HCT116 (cell line): Measurements from ENCODE around the gene PHLDB3. TPM values are rescaled to one million over a fixed set of nuclear protein-coding genes. Genes with fewer than 3 reads are reported as not detected.
"Not testable (repeated sequence)": the region's sequence is repeated elsewhere in the genome, so short reads cannot be mapped to it uniquely, and the experiment has no call there.

Experiments
- ATAC-seq: fragments of 200-7000 bp; cut with Tn5 transposase; 2 replicates; pipeline ENCODE4 v1.9.1; 2020; ENCODE audit warnings: mild to moderate bottlenecking, moderate library complexity
- BruUV-seq: library from RNA; stranded (reverse); fragments of 400-500 nt; replicated peaks from 2 replicates; lab custom pipeline; 2021; lab: Mats Ljungman, UMichigan
- CTCF ChIA-PET: fragments of 300-600 bp; sonication (Branson Sonifier 250); formaldehyde crosslinking; loops from one replicate; lab custom pipeline; 2021; ENCODE audit warnings: antibody characterized with exemption; lab: Charles Lee
- POLR2A ChIA-PET: fragments of 300-600, 350-600 bp; sonication (Branson Sonifier 250); formaldehyde crosslinking; loops from one replicate; lab custom pipeline; 2021; ENCODE audit warnings: antibody characterized with exemption; lab: Charles Lee
- RAD21 ChIA-PET, 2 experiments: fragments of 300-600 bp; sonication (Branson Sonifier 250); formaldehyde crosslinking; loops; one replicate each; lab custom pipeline; 2023; ENCODE audit warnings: low total read pairs in 2 of 2; ENCODE audit not compliant: uncharacterized antibody in 2 of 2, unreplicated experiment in 2 of 2, low non-redundant PET in 1 of 2; lab: Charles Lee
- DNase-seq: peaks from one replicate; pipeline ENCODE4 v3.0.0-alpha.2; 2010; ENCODE audit warnings: low read depth, low spot score
- H2AFZ ChIP-seq: fragments of 200-600 bp; shearing (Covaris generic), sonication (generic); 2 replicates; pipeline ENCODE4 v1.6.1; 2017; ENCODE audit warnings: low read depth, mixed run types, mixed read lengths, antibody characterized with exemption, low read length; ENCODE audit not compliant: poor library complexity, severe bottlenecking
- H3K27ac ChIP-seq: 2 replicates; pipeline ENCODE4 v1.5.1; 2012; ENCODE audit warnings: low read depth, low read length
- H3K27me3 ChIP-seq: fragments of 200-600 bp; sonication (generic); 2 replicates; pipeline ENCODE4 v1.6.1; 2016; ENCODE audit warnings: mixed run types, low read length, mixed read lengths; ENCODE audit not compliant: insufficient read depth
- H3K36me3 ChIP-seq, 2 experiments: fragments of 200-500 bp in 1 of 2; fragments of 200-600 bp in 1 of 2; sonication (Bioruptor generic) in 1 of 2; sonication (generic) in 1 of 2; 2 replicates each; pipeline versions ENCODE4 v1.5.1 to v1.6.1; 2014 to 2016; ENCODE audit warnings: low read length in 2 of 2, inconsistent platforms in 1 of 2, mixed read lengths in 1 of 2, mixed run types in 1 of 2; ENCODE audit not compliant: insufficient read depth in 2 of 2, control insufficient read depth in 1 of 2
- H3K4me1 ChIP-seq, 2 experiments: fragments of 200-600 bp in 1 of 2; sonication (generic) in 1 of 2; 2 replicates each; pipeline versions ENCODE4 v1.5.1 to v1.6.1; 2012 to 2017; ENCODE audit warnings: low read length in 2 of 2, inconsistent platforms in 1 of 2, mild to moderate bottlenecking in 1 of 2, mixed read lengths in 1 of 2, mixed run types in 1 of 2, moderate library complexity in 1 of 2; ENCODE audit not compliant: insufficient read depth in 2 of 2, control insufficient read depth in 1 of 2
- H3K4me2 ChIP-seq: fragments of 200-600 bp; sonication (generic); 2 replicates; pipeline ENCODE4 v1.6.1; 2017; ENCODE audit warnings: mixed run types, low read length, mixed read lengths
- H3K4me3 ChIP-seq, 2 experiments: fragments of 200-600 bp in 1 of 2; sonication (generic) in 1 of 2; replicated peaks in 1 of 2; 2 replicates each; pipeline ENCODE4 v1.5.1; 2011 to 2016; ENCODE audit warnings: low read length in 2 of 2, control low read depth in 1 of 2, low read depth in 1 of 2, mild to moderate bottlenecking in 1 of 2, mixed read lengths in 1 of 2, mixed run types in 1 of 2
- H3K79me2 ChIP-seq: fragments of 200-600 bp; sonication (generic); 2 replicates; pipeline ENCODE4 v1.6.1; 2017; ENCODE audit warnings: mild to moderate bottlenecking, mixed run types, low read length, moderate library complexity, mixed read lengths; ENCODE audit not compliant: insufficient read depth
- H3K9ac ChIP-seq: fragments of 200-600 bp; sonication (generic); 2 replicates; pipeline ENCODE4 v1.6.1; 2016; ENCODE audit warnings: low read length, mixed read lengths
- H3K9me2 ChIP-seq: fragments of 200-600 bp; sonication (generic), shearing (Covaris generic); 2 replicates; pipeline ENCODE4 v1.6.1; 2017; ENCODE audit warnings: mixed run types, mild to moderate bottlenecking, moderate library complexity; ENCODE audit not compliant: insufficient read depth
- H3K9me3 ChIP-seq, 2 experiments: fragments of 200-500 bp in 1 of 2; fragments of 200-600 bp in 1 of 2; sonication (Bioruptor generic) in 1 of 2; sonication (generic) in 1 of 2; 2 replicates each; pipeline ENCODE4 v1.6.1; 2014 to 2017; ENCODE audit warnings: low read length in 2 of 2, mixed read lengths in 2 of 2, inconsistent platforms in 1 of 2, low read depth in 1 of 2, mild to moderate bottlenecking in 1 of 2, mixed run types in 1 of 2, moderate library complexity in 1 of 2; ENCODE audit not compliant: control insufficient read depth in 1 of 2, insufficient read depth in 1 of 2
- H4K20me1 ChIP-seq: fragments of 200-600 bp; sonication (generic), shearing (Covaris generic); 2 replicates; pipeline ENCODE4 v1.6.1; 2017; ENCODE audit warnings: mixed run types, mild to moderate bottlenecking, moderate library complexity; ENCODE audit not compliant: insufficient read depth
- CBX3 ChIP-seq: IDR thresholded peaks from 2 replicates; pipeline ENCODE4 v1.6.1; 2012; ENCODE audit warnings: low read depth
- ELF1 ChIP-seq: IDR thresholded peaks from 2 replicates; pipeline ENCODE4 v1.6.1; 2012; ENCODE audit warnings: low read depth, borderline replicate concordance
- EZH2phosphoT487 ChIP-seq: fragments of 200-600 bp; IDR thresholded peaks from 2 replicates; pipeline ENCODE4 v1.6.1; 2018; ENCODE audit warnings: antibody characterized with exemption, borderline replicate concordance
- JUND ChIP-seq: IDR thresholded peaks from 2 replicates; pipeline ENCODE4 v1.6.1; 2012
- SP1 ChIP-seq: IDR thresholded peaks from 2 replicates; pipeline ENCODE4 v1.6.1; 2012; ENCODE audit warnings: low read depth
- YY1 ChIP-seq: IDR thresholded peaks from 2 replicates; pipeline ENCODE4 v1.6.1; 2011; ENCODE audit warnings: low read length, low read depth, moderate library complexity, mild to moderate bottlenecking; ENCODE audit not compliant: insufficient replicate concordance; ENCODE audit errors: extremely low read depth
- ZNF274 ChIP-seq: fragments of 200-500 bp; sonication (Bioruptor generic); IDR thresholded peaks from 2 replicates; pipeline ENCODE4 v1.6.1; 2014; ENCODE audit warnings: mild to moderate bottlenecking, low read depth, low read length, inconsistent platforms
- intact Hi-C: fragments of 100-400 bp; cut with micrococcal nuclease; formaldehyde crosslinking; loops from 2 replicates; pipeline ENCODE4 v1.10.0; 2022
- total RNA-seq: library from RNA; stranded (reverse); gene quantifications from one replicate; pipeline ENCODE4 v1.2.1, GENCODE V29; 2021; ENCODE audit not compliant: unreplicated experiment
- TF ChIP-seq, protein P1 (sequence below), 3 experiments: fragments of 200-600 bp in 1 of 3; sonication (generic) in 1 of 3; IDR thresholded peaks in 2 of 3; conservative IDR thresholded peaks in 1 of 3; 2 replicates each; pipeline ENCODE4 v1.5.1; 2012 to 2017; ENCODE audit warnings: low read depth in 2 of 3, low read length in 2 of 3, antibody characterized with exemption in 1 of 3, borderline replicate concordance in 1 of 3, control low read depth in 1 of 3, mild to moderate bottlenecking in 1 of 3, mixed read lengths in 1 of 3, mixed run types in 1 of 3, moderate library complexity in 1 of 3; ENCODE audit not compliant: insufficient read depth in 1 of 3

Gene PHLDB3
- total RNA-seq, 1 experiment from 2014 or later: 15.5 TPM

DNA sequence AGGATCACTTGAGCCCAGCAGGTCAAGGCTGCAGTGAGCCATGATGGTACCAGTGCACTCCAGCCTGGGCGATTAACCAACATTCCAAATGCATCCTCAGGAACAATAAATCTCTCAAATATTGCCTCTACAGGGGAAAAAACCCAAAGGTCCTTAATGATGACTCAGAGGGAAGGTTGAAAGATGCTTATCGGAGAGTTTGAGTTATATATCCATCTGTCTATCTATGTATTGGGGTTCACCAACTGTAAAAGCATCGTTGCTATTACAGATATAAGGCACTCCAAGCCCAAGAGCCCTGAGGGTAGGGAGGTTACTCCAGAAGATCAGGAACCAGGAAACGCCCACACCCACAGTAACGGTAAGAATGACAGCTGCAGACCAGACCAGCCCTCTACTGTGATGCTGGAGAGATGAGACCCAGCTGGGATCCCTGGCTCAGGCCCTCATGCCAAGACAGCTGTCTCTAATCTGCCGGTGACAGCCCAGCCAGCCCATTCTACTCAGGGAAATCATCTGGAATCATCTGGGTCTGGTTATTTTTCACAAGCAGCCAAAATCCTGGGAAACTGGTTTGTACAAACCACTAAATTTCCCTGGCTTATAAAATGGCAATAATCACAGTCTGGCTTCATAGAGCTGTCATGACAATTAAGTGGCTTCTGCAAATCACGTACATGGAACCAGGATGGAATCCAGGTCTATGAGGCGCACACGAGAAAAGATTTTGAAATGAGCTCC is 66.1 kb downstream of the PHLDB3 start (continued):
- TF ChIP-seq, protein P1, sequence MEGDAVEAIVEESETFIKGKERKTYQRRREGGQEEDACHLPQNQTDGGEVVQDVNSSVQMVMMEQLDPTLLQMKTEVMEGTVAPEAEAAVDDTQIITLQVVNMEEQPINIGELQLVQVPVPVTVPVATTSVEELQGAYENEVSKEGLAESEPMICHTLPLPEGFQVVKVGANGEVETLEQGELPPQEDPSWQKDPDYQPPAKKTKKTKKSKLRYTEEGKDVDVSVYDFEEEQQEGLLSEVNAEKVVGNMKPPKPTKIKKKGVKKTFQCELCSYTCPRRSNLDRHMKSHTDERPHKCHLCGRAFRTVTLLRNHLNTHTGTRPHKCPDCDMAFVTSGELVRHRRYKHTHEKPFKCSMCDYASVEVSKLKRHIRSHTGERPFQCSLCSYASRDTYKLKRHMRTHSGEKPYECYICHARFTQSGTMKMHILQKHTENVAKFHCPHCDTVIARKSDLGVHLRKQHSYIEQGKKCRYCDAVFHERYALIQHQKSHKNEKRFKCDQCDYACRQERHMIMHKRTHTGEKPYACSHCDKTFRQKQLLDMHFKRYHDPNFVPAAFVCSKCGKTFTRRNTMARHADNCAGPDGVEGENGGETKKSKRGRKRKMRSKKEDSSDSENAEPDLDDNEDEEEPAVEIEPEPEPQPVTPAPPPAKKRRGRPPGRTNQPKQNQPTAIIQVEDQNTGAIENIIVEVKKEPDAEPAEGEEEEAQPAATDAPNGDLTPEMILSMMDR (IDR thresholded peaks at IDR 0.05 in 2 of 3, conservative IDR thresholded peaks at IDR 0.05 in 1 of 3; ENCODE audit: borderline replicate concordance in 1 of 3, insufficient read depth in 1 of 3, low read depth in 2 of 3, low read length in 2 of 3): no peak
- no peak for TF ChIP-seq YY1

DNA sequence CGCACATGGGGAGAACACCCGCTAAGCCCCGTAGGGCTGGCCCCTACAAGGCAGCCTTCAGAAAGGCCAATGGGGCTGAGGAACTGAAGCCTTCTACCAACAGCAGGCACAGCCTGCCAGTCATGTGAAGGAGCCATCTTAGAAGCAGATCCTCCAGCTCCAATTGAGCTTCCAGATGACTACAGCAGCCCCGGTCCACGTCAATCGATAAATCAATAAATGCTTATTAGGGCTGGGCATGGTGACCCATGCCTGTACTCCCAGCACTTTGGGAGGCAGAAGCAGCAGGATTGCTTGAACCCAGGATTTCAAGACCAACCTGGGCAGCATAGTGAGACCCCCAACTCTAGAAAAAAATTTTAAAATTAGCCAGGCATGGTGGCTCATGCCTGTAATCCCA is 66.8 kb downstream of the PHLDB3 start:
- H3K4me1 ChIP-seq: peaks cover 0 to 22% of the 10 kb centered on the region in 2 experiments; a peak in 2 of 4 replicates
- BruUV-seq: no TSS peak
- intact Hi-C loops: loop anchor here (10.0 kb wide), 1 partner anchor 507 kb away; no protein-coding TSS in a partner anchor
- H3K4me3 ChIP-seq: no peak overlapping the region
- H3K79me2 ChIP-seq: no peaks in the 10 kb centered on the region
- no peak overlapping the region for H3K9ac ChIP-seq
- no peak overlapping the region for H3K4me2 ChIP-seq
- H3K36me3 ChIP-seq: no peaks in the 10 kb centered on the region
- no peak for TF ChIP-seq JUND
- TF ChIP-seq YY1: no peak
- no peak for TF ChIP-seq ELF1
- no peak for TF ChIP-seq SP1
- no peak for TF ChIP-seq ZNF274
- no peak for TF ChIP-seq CBX3
- no peak for TF ChIP-seq EZH2phosphoT487
- ChIA-PET RAD21 (no interaction called here), CTCF (interaction anchor here (1.4 kb wide), 1 partner anchor 117 kb away, joined by 3 read pairs; no protein-coding TSS in a partner anchor), POLR2A (no interaction called here)
- H3K27ac ChIP-seq: no peak overlapping the region
- ATAC-seq: no peak
- H3K9me3 ChIP-seq: no peaks in the 10 kb centered on the region; a peak in 1 of 4 replicates
- no peak overlapping the region for H2AFZ ChIP-seq
- H3K27me3 ChIP-seq: no peaks in the 10 kb centered on the region
- H3K9me2 ChIP-seq: no peaks in the 10 kb centered on the region
- DNase-seq: no peak
- no peaks in the 10 kb centered on the region for H4K20me1 ChIP-seq

DNA sequence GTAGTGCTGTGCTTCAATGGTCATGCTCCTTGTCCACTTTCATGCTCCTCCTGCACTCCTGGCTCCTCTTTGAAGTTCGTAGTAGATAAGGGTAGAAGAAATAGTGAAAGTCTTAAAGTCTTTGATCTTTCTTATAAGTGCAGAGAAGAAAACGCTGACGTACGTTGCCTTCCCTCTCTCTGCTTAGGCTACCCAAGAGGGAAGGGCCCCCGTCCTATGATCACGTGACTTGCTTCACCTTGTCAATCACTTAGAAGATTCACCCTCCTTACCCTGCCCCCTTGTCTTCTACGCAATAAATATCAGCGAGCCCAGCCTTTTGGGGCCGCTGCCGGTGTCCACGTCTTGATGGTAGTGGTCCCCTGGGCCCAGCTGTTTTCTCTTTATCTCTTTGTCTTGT is 67.3 kb downstream of the PHLDB3 start:
- H3K4me2 ChIP-seq, H3K27me3 ChIP-seq, H3K9me2 ChIP-seq, RAD21 ChIA-PET, H4K20me1 ChIP-seq, H3K79me2 ChIP-seq, POLR2A ChIA-PET, BruUV-seq, H3K9ac ChIP-seq, H3K36me3 ChIP-seq, ATAC-seq, H3K4me3 ChIP-seq, H2AFZ ChIP-seq, H3K27ac ChIP-seq, DNase-seq, H3K9me3 ChIP-seq: not testable (repeated sequence)
- CTCF ChIA-PET: interaction anchor here (1.4 kb wide), 1 partner anchor 118 kb away, joined by 3 read pairs; no protein-coding TSS in a partner anchor
- intact Hi-C loops: loop anchor here (10.0 kb wide), 1 partner anchor 508 kb away; no protein-coding TSS in a partner anchor
- H3K4me1 ChIP-seq: peaks cover 0 to 22% of the 10 kb centered on the region in 2 experiments; a peak in 2 of 4 replicates
